ENCODE results near the gene METTL16.

Gene METTL16

DNA sequence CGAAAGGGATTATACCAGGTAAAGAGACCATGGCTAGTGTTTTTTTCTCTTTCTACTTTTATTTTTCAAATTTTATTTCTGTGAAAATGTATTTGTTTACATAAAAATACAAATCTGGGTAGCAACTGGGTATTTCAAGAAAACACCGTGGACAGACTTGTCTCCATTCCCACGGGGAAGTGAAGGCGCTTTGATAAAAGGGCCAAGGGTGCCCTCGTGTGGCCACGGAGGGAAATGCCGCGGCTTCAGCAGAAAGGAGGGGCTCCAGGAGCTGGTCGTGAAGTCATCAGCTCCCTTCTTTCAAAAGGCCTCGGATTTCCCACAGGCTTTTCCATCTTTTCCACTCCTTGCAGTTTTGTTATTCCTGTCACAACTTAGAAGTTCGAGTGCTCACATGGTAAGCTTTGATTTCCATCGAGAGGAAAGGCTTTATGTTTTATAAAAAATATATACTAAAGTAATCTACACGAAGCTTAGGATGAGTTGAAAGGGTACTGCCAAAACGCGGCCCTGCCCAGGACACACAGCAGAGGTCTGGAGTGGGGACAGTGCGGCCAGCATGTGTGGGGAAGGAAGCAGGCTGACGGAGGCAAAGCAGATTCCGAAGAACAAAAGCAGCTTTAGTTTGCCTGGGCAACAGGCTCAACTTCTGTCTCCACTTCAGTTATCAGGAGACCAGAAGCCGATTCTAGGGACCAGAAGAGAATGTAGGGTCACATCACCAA lies 95.5 kb downstream of the METTL16 start:
- Histone ChIP-seq H2AFZ (ENCODE audit: low read depth) (no peak overlapping the region), H3K27ac (no peak overlapping the region)
- TF ChIP-seq, protein P1, sequence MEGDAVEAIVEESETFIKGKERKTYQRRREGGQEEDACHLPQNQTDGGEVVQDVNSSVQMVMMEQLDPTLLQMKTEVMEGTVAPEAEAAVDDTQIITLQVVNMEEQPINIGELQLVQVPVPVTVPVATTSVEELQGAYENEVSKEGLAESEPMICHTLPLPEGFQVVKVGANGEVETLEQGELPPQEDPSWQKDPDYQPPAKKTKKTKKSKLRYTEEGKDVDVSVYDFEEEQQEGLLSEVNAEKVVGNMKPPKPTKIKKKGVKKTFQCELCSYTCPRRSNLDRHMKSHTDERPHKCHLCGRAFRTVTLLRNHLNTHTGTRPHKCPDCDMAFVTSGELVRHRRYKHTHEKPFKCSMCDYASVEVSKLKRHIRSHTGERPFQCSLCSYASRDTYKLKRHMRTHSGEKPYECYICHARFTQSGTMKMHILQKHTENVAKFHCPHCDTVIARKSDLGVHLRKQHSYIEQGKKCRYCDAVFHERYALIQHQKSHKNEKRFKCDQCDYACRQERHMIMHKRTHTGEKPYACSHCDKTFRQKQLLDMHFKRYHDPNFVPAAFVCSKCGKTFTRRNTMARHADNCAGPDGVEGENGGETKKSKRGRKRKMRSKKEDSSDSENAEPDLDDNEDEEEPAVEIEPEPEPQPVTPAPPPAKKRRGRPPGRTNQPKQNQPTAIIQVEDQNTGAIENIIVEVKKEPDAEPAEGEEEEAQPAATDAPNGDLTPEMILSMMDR (conservative IDR thresholded peaks at IDR 0.05; ENCODE audit: low read depth, low read length) = peak; percentile 88

DNA sequence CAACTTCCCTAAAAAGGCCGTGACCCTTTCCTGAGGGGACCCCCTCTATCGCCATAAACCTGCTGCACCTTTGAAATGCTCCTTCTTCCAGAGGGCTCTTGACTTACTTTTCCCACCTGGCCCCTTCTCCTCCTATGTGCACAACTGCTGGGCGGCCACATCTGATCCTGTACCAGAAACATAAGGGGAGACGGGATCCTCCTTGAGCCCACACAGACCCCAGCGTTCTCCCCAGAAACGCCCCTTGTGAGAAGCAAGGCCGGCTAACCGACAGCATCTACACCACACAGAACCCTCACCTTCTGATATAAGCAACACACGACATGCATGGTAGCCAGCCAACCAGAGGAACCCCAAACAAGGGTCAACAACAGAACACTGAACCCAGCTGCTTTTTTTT lies 96.6 kb downstream of the METTL16 start:
- H2AFZ ChIP-seq (ENCODE audit: low read depth) = no peak overlapping the region
- H3K36me3 ChIP-seq (ENCODE audit: insufficient read depth) = no peaks in the 10 kb centered on the region
- no peak overlapping the region for H3K4me2 ChIP-seq
- H3K4me3 ChIP-seq (IDR thresholded peaks at IDR 0.05; ENCODE audit: insufficient read depth, low read depth, low read length) = no peak overlapping the region
- H3K27me3 ChIP-seq (ENCODE audit: insufficient read depth, low read depth) = no peaks in the 10 kb centered on the region
- peaks cover 5% of the 10 kb centered on the region for H3K4me1 ChIP-seq (ENCODE audit: low read depth, poor library complexity, severe bottlenecking)
- H3K27ac ChIP-seq = no peak overlapping the region
- H4K20me1 ChIP-seq (ENCODE audit: insufficient read depth) = no peaks in the 10 kb centered on the region
- H3K79me2 ChIP-seq (ENCODE audit: insufficient read depth, low read depth) = no peaks in the 10 kb centered on the region
- no peak overlapping the region for H3K9ac ChIP-seq
- TF ChIP-seq, protein P1 (conservative IDR thresholded peaks at IDR 0.05; ENCODE audit: low read depth, low read length) = no peak

More for the DNA sequence above, 95.5 kb downstream of the METTL16 start:
- Histone ChIP-seq H3K79me2 (ENCODE audit: insufficient read depth, low read depth) (no peaks in the 10 kb centered on the region), H4K20me1 (ENCODE audit: insufficient read depth) (no peaks in the 10 kb centered on the region), H3K36me3 (ENCODE audit: insufficient read depth) (no peaks in the 10 kb centered on the region), H3K9ac (no peak overlapping the region), H3K4me3 (IDR thresholded peaks at IDR 0.05; ENCODE audit: insufficient read depth, low read depth, low read length) (no peak overlapping the region), H3K27me3 (ENCODE audit: insufficient read depth, low read depth) (no peaks in the 10 kb centered on the region), H3K4me1 (ENCODE audit: low read depth, poor library complexity, severe bottlenecking) (peaks cover 5% of the 10 kb centered on the region), H3K4me2 (no peak overlapping the region)

DNA sequence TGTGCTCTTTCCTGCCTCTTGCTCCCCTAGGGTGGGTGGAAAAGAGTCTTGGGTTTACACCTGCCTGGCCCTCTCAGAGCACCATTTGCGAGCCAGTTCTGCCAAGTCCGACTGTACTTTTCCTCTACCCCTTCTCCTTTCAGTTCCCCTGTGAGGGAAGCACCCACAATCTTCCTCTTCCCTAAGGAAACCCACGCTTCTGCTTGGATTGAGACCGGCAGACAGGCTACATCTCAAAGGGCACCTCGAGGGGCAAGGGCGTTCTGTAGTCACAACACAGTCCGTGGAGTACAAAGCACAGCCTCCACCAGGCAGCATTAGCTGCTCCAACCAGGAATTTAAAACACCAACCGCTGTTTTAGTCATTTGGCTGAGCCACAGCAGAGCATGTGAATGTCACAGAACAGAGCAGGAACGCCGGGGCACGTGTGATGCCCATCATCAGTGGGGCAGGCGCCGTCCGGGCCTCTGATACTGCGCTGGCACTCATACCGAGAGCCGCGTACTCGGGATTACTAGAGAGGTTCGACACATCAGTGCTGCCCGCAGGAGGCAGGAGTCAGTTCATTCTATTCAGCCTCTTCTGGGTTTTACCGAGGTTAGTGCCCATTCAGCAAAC lies 97.1 kb downstream of the METTL16 start:
- H3K79me2 ChIP-seq (ENCODE audit: insufficient read depth, low read depth) = no peaks in the 10 kb centered on the region
- H4K20me1 ChIP-seq (ENCODE audit: insufficient read depth) = no peaks in the 10 kb centered on the region
- H3K27me3 ChIP-seq (ENCODE audit: insufficient read depth, low read depth) = no peaks in the 10 kb centered on the region
- H3K9ac ChIP-seq = no peak overlapping the region
- TF ChIP-seq, protein P1 (conservative IDR thresholded peaks at IDR 0.05; ENCODE audit: low read depth, low read length) = no peak
- H3K4me3 ChIP-seq (IDR thresholded peaks at IDR 0.05; ENCODE audit: insufficient read depth, low read depth, low read length) = no peak overlapping the region
- no peak overlapping the region for H2AFZ ChIP-seq (ENCODE audit: low read depth)
- H3K36me3 ChIP-seq (ENCODE audit: insufficient read depth) = no peaks in the 10 kb centered on the region
- no peak overlapping the region for H3K4me2 ChIP-seq
- H3K27ac ChIP-seq = no peak overlapping the region
- peaks cover 5% of the 10 kb centered on the region for H3K4me1 ChIP-seq (ENCODE audit: low read depth, poor library complexity, severe bottlenecking)

DNA sequence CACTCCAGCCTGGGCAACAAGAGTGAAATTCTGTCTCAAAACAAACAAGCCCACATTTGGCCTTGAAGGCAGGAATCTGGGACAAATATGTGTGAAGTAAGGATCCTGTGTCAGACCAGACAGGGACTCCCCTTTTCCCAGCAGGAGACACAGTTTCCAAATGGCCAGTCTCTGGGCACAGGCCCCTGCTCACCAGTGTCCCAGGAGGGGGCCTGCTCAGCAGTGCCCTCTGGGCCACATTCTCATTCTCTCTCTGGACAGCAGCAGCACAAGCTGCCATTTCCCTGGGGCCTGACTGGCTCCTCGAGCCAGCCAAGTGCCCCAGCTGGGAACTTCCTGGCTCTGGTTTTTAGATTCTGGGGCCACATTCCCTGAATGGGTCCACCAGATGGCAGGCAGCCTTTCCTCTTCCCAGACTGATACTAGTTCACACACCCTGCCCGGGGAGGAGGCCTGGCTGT lies 99.1 kb downstream of the METTL16 start:
- TF ChIP-seq, protein P1 (conservative IDR thresholded peaks at IDR 0.05; ENCODE audit: low read depth, low read length) = no peak
- Histone ChIP-seq H3K79me2 (ENCODE audit: insufficient read depth, low read depth) (no peaks in the 10 kb centered on the region), H3K36me3 (ENCODE audit: insufficient read depth) (no peaks in the 10 kb centered on the region), H3K4me1 (ENCODE audit: low read depth, poor library complexity, severe bottlenecking) (peaks cover 5% of the 10 kb centered on the region), H3K27me3 (ENCODE audit: insufficient read depth, low read depth) (no peaks in the 10 kb centered on the region), H3K9ac (no peak overlapping the region), H3K4me2 (no peak overlapping the region), H3K27ac (no peak overlapping the region), H2AFZ (ENCODE audit: low read depth) (no peak overlapping the region), H3K4me3 (IDR thresholded peaks at IDR 0.05; ENCODE audit: insufficient read depth, low read depth, low read length) (no peak overlapping the region), H4K20me1 (ENCODE audit: insufficient read depth) (no peaks in the 10 kb centered on the region)

Data from KMS-11 (cell line).